Activated CD4-positive, alpha-beta memory T cell treated with anti-CD3 and anti-CD28 coated beads for 36 hours (primary cell): Measurements from ENCODE around the gene SPATA21. TPM values are rescaled to one million over a fixed set of nuclear protein-coding genes. Genes with fewer than 3 reads are reported as not detected.
A peak's percentile ranks its signal among the peaks of the same experiment; 100 is the strongest.
"Not testable (repeated sequence)": the region's sequence is repeated elsewhere in the genome, so short reads cannot be mapped to it uniquely, and the experiment has no call there.

Experiments used
- CTCF ChIA-PET: fragments of 350-600 bp; sonication (Branson Sonifier 250); formaldehyde crosslinking; loops from one replicate; lab custom pipeline; 2021; ENCODE audit warnings: antibody characterized with exemption, inconsistent platforms; lab: Charles Lee
- POLR2A ChIA-PET: fragments of 350-600 bp; sonication (Branson Sonifier 250); formaldehyde crosslinking; loops from one replicate; lab custom pipeline; 2021; ENCODE audit warnings: antibody characterized with exemption; lab: Charles Lee
- DNase-seq: peaks from one replicate; pipeline ENCODE4 v3.0.0-alpha.2; 2020
- H3K27ac Mint-ChIP-seq: one replicate; pipeline ENCODE4 v1.8.0; 2021; ENCODE audit warnings: mixed read lengths
- H3K27me3 Mint-ChIP-seq: one replicate; pipeline ENCODE4 v1.8.0; 2021; ENCODE audit warnings: mixed read lengths
- H3K36me3 Mint-ChIP-seq: one replicate; pipeline ENCODE4 v1.8.0; 2021; ENCODE audit warnings: mixed read lengths
- H3K4me1 Mint-ChIP-seq: one replicate; pipeline ENCODE4 v1.8.0; 2021; ENCODE audit warnings: low read depth, mixed read lengths
- H3K4me3 Mint-ChIP-seq: one replicate; pipeline ENCODE4 v1.8.0; 2021; ENCODE audit warnings: mild to moderate bottlenecking, mixed read lengths
- H3K9me3 Mint-ChIP-seq: one replicate; pipeline ENCODE4 v1.8.0; 2021; ENCODE audit warnings: mixed read lengths
- intact Hi-C: fragments of 100-400 bp; cut with micrococcal nuclease; formaldehyde crosslinking; loops from one replicate; pipeline ENCODE4 v1.15.1; 2023
- total RNA-seq, 2 experiments: library from RNA; stranded (reverse); gene quantifications; one replicate each; pipeline ENCODE4 v1.2.3, GENCODE V29; 2021

SPATA21 gene
- not detected for total RNA-seq

- no peaks in the 10 kb centered on the region for H3K9me3 Mint-ChIP-seq
Measured at GRCh38 chr1:16436946-16437474, at the start of gene SPATA21. TSS of gene SPATA21 (minus strand) at chr1:16437424. CDS start at chr1:16431371, 6,053 bp downstream.

GRCh38 chr1:16487011-16487410 lies 49.8 kb upstream of the SPATA21 start:
- H3K36me3 Mint-ChIP-seq, POLR2A ChIA-PET, DNase-seq, H3K9me3 Mint-ChIP-seq, intact Hi-C loops, H3K27ac Mint-ChIP-seq, H3K4me1 Mint-ChIP-seq, H3K4me3 Mint-ChIP-seq, CTCF ChIA-PET, H3K27me3 Mint-ChIP-seq: not testable (repeated sequence)

More at GRCh38 chr1:16436946-16437474, at the start of gene SPATA21:
- DNase-seq = peak; percentile 19
- ChIA-PET CTCF (no interaction called here), POLR2A (no interaction called here)
- H3K27me3 Mint-ChIP-seq = no peaks in the 10 kb centered on the region
- intact Hi-C loops = no loop called here
- peaks cover 6% of the 10 kb centered on the region for H3K36me3 Mint-ChIP-seq
- H3K27ac Mint-ChIP-seq = no peak within 1 kb of the TSS
- peaks cover 14% of the 10 kb centered on the region for H3K4me1 Mint-ChIP-seq
- H3K4me3 Mint-ChIP-seq = no peak within 1 kb of the TSS

GRCh38 chr1:16486316-16486715 lies 49.1 kb upstream of the SPATA21 start:
- H3K9me3 Mint-ChIP-seq, H3K36me3 Mint-ChIP-seq: not testable (repeated sequence)

GRCh38 chr1:16484931-16485330 lies 47.7 kb upstream of the SPATA21 start:
- no peak overlapping the region for H3K27ac Mint-ChIP-seq
- DNase-seq = no peak
- no peaks in the 10 kb centered on the region for H3K9me3 Mint-ChIP-seq
- no peak overlapping the region for H3K4me3 Mint-ChIP-seq
- no peaks in the 10 kb centered on the region for H3K4me1 Mint-ChIP-seq
- CTCF ChIA-PET = no interaction called here
- POLR2A ChIA-PET = no interaction called here
- H3K27me3 Mint-ChIP-seq = no peaks in the 10 kb centered on the region
- peaks cover 10% of the 10 kb centered on the region for H3K36me3 Mint-ChIP-seq
- intact Hi-C loops = no loop called here

More at GRCh38 chr1:16486316-16486715, 49.1 kb upstream of the SPATA21 start:
- CTCF ChIA-PET, intact Hi-C loops, POLR2A ChIA-PET, H3K4me1 Mint-ChIP-seq, H3K27me3 Mint-ChIP-seq, DNase-seq, H3K4me3 Mint-ChIP-seq, H3K27ac Mint-ChIP-seq: not testable (repeated sequence)

GRCh38 chr1:16484501-16484835 lies 47.2 kb upstream of the SPATA21 start:
- ChIA-PET CTCF (no interaction called here), POLR2A (no interaction called here)
- Mint-ChIP-seq H3K36me3 (peaks cover 10% of the 10 kb centered on the region), H3K27me3 (no peaks in the 10 kb centered on the region), H3K27ac (no peak overlapping the region), H3K4me1 (no peaks in the 10 kb centered on the region), H3K4me3 (no peak overlapping the region), H3K9me3 (no peaks in the 10 kb centered on the region)
- DNase-seq = no peak
- intact Hi-C loops = no loop called here

- H3K27me3 Mint-ChIP-seq, H3K36me3 Mint-ChIP-seq, H3K9me3 Mint-ChIP-seq, H3K4me3 Mint-ChIP-seq, DNase-seq, CTCF ChIA-PET, intact Hi-C loops, H3K27ac Mint-ChIP-seq, H3K4me1 Mint-ChIP-seq, POLR2A ChIA-PET: not testable (repeated sequence)
Measured at GRCh38 chr1:16483639-16484500, 46.6 kb upstream of the SPATA21 start.

GRCh38 chr1:16483146-16483545 lies 45.9 kb upstream of the SPATA21 start:
- H3K27me3 Mint-ChIP-seq, CTCF ChIA-PET, DNase-seq, H3K9me3 Mint-ChIP-seq, H3K4me3 Mint-ChIP-seq, intact Hi-C loops, POLR2A ChIA-PET, H3K27ac Mint-ChIP-seq, H3K4me1 Mint-ChIP-seq, H3K36me3 Mint-ChIP-seq: not testable (repeated sequence)

GRCh38 chr1:16478091-16478490 lies 40.9 kb upstream of the SPATA21 start:
- Mint-ChIP-seq H3K27ac (no peak overlapping the region), H3K9me3 (no peaks in the 10 kb centered on the region), H3K36me3 (peaks cover 11% of the 10 kb centered on the region), H3K4me3 (no peak overlapping the region), H3K27me3 (no peaks in the 10 kb centered on the region), H3K4me1 (peaks cover 4% of the 10 kb centered on the region)
- intact Hi-C loops = no loop called here
- DNase-seq = no peak
- ChIA-PET CTCF (no interaction called here), POLR2A (interaction anchor here (0.6 kb wide), 1 partner anchor 399 kb away, joined by 4 read pairs; no protein-coding TSS in a partner anchor)

GRCh38 chr1:16475771-16476770 lies 38.8 kb upstream of the SPATA21 start:
- H3K9me3 Mint-ChIP-seq, CTCF ChIA-PET, DNase-seq, H3K4me1 Mint-ChIP-seq, H3K27ac Mint-ChIP-seq, H3K4me3 Mint-ChIP-seq, H3K36me3 Mint-ChIP-seq, intact Hi-C loops, H3K27me3 Mint-ChIP-seq, POLR2A ChIA-PET: not testable (repeated sequence)

GRCh38 chr1:16474891-16475290 lies 37.7 kb upstream of the SPATA21 start:
- POLR2A ChIA-PET, DNase-seq, intact Hi-C loops: not testable (repeated sequence)

GRCh38 chr1:16474166-16474800 lies 37.1 kb upstream of the SPATA21 start:
- Mint-ChIP-seq H3K36me3 (peaks cover 6% of the 10 kb centered on the region), H3K9me3 (no peaks in the 10 kb centered on the region), H3K27ac (no peak overlapping the region), H3K4me1 (peaks cover 4% of the 10 kb centered on the region), H3K27me3 (no peaks in the 10 kb centered on the region), H3K4me3 (no peak overlapping the region)
- no peak for DNase-seq
- intact Hi-C loops = no loop called here
- ChIA-PET CTCF (no interaction called here), POLR2A (no interaction called here)

More at GRCh38 chr1:16474891-16475290, 37.7 kb upstream of the SPATA21 start:
- H3K36me3 Mint-ChIP-seq, H3K4me1 Mint-ChIP-seq, H3K4me3 Mint-ChIP-seq, H3K27me3 Mint-ChIP-seq, H3K9me3 Mint-ChIP-seq, CTCF ChIA-PET, H3K27ac Mint-ChIP-seq: not testable (repeated sequence)

GRCh38 chr1:16468558-16468957 lies 31.3 kb upstream of the SPATA21 start:
- ChIA-PET POLR2A (no interaction called here), CTCF (no interaction called here)
- Mint-ChIP-seq H3K27me3 (no peaks in the 10 kb centered on the region), H3K4me1 (peaks cover 4% of the 10 kb centered on the region), H3K9me3 (no peaks in the 10 kb centered on the region), H3K27ac (no peak overlapping the region), H3K36me3 (peaks cover 7% of the 10 kb centered on the region), H3K4me3 (no peak overlapping the region)
- no peak for DNase-seq
- intact Hi-C loops = no loop called here
